ENCODE results near the gene GALNS. TPM values are rescaled to one million over a fixed set of nuclear protein-coding genes. Genes with fewer than 3 reads are reported as not detected.

Gene GALNS
- total and polyA plus RNA-seq, 2 donors (not counting 3 experiments of a cell fraction or from before 2014, with no cell fraction given): 21.8 to 40.2 TPM

DNA sequence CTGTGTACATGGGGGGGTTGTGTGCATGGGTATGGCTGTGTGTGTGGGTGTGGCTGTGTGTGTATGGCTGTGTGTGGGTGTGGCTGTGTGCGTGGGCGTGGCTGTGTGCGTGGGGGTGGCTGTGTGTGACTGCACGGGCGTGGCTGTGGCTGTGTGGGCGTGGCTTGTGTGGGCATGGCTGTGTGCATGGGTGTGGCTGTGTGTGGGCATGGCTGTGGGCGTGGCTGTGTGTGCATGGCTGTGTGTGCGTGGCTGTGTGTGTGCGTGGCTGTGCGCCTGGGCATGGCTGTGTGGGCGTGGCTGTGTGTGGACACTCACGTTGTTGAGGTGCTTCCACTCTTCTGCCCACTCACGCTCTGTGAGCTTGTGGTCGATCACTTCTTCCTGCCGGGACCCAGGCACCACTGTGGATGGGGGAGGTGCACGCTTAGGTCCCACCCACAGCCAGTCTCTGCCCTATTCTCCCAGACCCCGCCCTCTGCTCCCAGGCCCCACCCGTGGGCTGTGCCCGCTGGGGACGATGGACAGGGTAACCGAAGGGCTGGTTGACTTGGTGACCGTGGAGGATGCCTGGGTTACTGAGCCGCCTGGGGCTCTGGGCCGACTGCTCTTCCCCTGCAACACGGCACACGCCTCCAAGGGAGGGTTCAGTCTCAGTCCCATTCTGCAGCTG, 25.7 kb upstream of the GALNS start:
- H3K4me1 ChIP-seq (ENCODE audit: control insufficient read depth, extremely low read depth, insufficient read depth, low read length): no peaks in the 10 kb centered on the region
- no peak overlapping the region for H3K4me2 ChIP-seq (ENCODE audit: insufficient read depth, low read length)
- TF ChIP-seq MYC (IDR thresholded peaks at IDR 0.05; ENCODE audit: low read depth, low read length): no peak
- TF ChIP-seq JUN (IDR thresholded peaks at IDR 0.05; ENCODE audit: borderline replicate concordance, insufficient read depth, insufficient read length, low read depth): no peak
- TF ChIP-seq, protein P1, sequence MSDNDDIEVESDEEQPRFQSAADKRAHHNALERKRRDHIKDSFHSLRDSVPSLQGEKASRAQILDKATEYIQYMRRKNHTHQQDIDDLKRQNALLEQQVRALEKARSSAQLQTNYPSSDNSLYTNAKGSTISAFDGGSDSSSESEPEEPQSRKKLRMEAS (IDR thresholded peaks at IDR 0.05; ENCODE audit: insufficient read depth, insufficient read length): no peak
- no peak for TF ChIP-seq POLR2AphosphoS5 (IDR thresholded peaks at IDR 0.05; ENCODE audit: insufficient read depth, low read depth, low read length)
- TF ChIP-seq EZH2 (IDR thresholded peaks at IDR 0.05; ENCODE audit: borderline replicate concordance, low read depth, low read length, severe bottlenecking): no peak
- no peak for TF ChIP-seq FOS (IDR thresholded peaks at IDR 0.05; ENCODE audit: borderline replicate concordance, insufficient read depth, low read length)
- TF ChIP-seq GATA2 (IDR thresholded peaks at IDR 0.05; ENCODE audit: insufficient read depth, insufficient read length, low read depth, low read length): no peak
- TF ChIP-seq, protein P2, sequence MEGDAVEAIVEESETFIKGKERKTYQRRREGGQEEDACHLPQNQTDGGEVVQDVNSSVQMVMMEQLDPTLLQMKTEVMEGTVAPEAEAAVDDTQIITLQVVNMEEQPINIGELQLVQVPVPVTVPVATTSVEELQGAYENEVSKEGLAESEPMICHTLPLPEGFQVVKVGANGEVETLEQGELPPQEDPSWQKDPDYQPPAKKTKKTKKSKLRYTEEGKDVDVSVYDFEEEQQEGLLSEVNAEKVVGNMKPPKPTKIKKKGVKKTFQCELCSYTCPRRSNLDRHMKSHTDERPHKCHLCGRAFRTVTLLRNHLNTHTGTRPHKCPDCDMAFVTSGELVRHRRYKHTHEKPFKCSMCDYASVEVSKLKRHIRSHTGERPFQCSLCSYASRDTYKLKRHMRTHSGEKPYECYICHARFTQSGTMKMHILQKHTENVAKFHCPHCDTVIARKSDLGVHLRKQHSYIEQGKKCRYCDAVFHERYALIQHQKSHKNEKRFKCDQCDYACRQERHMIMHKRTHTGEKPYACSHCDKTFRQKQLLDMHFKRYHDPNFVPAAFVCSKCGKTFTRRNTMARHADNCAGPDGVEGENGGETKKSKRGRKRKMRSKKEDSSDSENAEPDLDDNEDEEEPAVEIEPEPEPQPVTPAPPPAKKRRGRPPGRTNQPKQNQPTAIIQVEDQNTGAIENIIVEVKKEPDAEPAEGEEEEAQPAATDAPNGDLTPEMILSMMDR (IDR thresholded peaks at IDR 0.05; ENCODE audit: extremely low read depth in 1 of 2, insufficient read depth in 1 of 2, low read depth in 1 of 2, low read length in 2 of 2): no peak
- no peak for TF ChIP-seq POLR2A (IDR thresholded peaks at IDR 0.05; ENCODE audit: low read depth, low read length)
- H3K9me3 ChIP-seq (replicated peaks; ENCODE audit: control insufficient read depth, insufficient read depth, low read length): no peaks in the 10 kb centered on the region
- no peak overlapping the region for H3K9ac ChIP-seq (replicated peaks; ENCODE audit: extremely low read depth, insufficient read depth, low read length)
- H2AFZ ChIP-seq (ENCODE audit: low read depth, low read length): no peak overlapping the region
- intact Hi-C loops (cut with micrococcal nuclease) (no loop called here), dilution Hi-C loops (cut with MboI; ENCODE audit: extremely low pct_ligation_motif_present, low sequenced_read_pairs) (no loop called here)
- no peaks in the 10 kb centered on the region for H3K36me3 ChIP-seq (ENCODE audit: control insufficient read depth in 2 of 2, extremely low read depth in 1 of 2, insufficient read depth in 2 of 2, low read length in 2 of 2)
- no peak overlapping the region for H3K4me3 ChIP-seq (replicated peaks in 1 of 3; ENCODE audit: insufficient read depth in 1 of 3, low read depth in 1 of 3, low read length in 3 of 3)
- DNase-seq (ENCODE audit: low read depth, low spot score): no peak
- no TSS peak for BruUV-seq (replicated peaks)
- no peaks in the 10 kb centered on the region for H3K27me3 ChIP-seq (ENCODE audit: control insufficient read depth in 2 of 2, insufficient read depth in 2 of 2, low read length in 2 of 2)
- no peaks in the 10 kb centered on the region for H4K20me1 ChIP-seq (replicated peaks; ENCODE audit: control insufficient read depth, extremely low read depth, insufficient read depth, low read length)
- no peaks in the 10 kb centered on the region for H3K79me2 ChIP-seq (ENCODE audit: control insufficient read depth, insufficient read depth, low read length)
- H3K9me1 ChIP-seq (replicated peaks; ENCODE audit: control insufficient read depth, extremely low read depth, insufficient read depth, low read length): no peaks in the 10 kb centered on the region
- no peak for FAIRE-seq
- CTCF ChIA-PET: no interaction called here
- POLR2A ChIA-PET: no interaction called here
- no peak overlapping the region for H3K27ac ChIP-seq (ENCODE audit: insufficient read depth, low read depth, low read length)
